ENCODE data around the gene CDK14. TPM values are rescaled to one million over a fixed set of nuclear protein-coding genes. Genes with fewer than 3 reads are reported as not detected.
"Not testable (repeated sequence)": the region's sequence is repeated elsewhere in the genome, so short reads cannot be mapped to it uniquely, and the experiment has no call there.

CDK14 gene
- total RNA-seq, 1 experiment from 2014 or later: 9.3 TPM

DNA sequence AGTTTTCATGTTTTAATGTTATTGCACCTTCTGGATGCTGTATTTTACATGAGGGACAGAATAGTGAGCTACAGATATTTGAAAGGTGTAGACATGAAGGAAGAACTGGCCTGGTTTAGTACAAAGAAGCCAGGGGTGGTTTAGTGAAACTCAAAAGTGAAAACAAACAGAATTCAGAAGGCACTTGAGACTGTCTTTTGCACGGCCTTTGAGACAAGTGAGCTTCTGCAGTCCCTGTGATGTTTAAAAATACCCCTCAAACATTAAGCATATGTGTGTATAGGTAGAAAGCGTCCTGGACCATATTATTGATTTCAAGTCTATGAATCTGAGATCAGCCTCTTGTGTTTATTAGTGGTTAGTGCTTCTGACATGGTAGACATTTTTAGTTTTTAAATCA, 118.9 kb downstream of the CDK14 start:
- DNase-seq (ENCODE audit: low read depth): no peak

GRCh38 chr7:90717296-90718060, 121.4 kb downstream of the CDK14 start:
- no peak for DNase-seq (ENCODE audit: low read depth)

- DNase-seq (ENCODE audit: low read depth): no peak
Observed at GRCh38 chr7:90719155-90719554, 123.0 kb downstream of the CDK14 start.

GRCh38 chr7:90720984-90721760, 125.1 kb downstream of the CDK14 start:
- DNase-seq (ENCODE audit: low read depth): peak; percentile 74

DNA sequence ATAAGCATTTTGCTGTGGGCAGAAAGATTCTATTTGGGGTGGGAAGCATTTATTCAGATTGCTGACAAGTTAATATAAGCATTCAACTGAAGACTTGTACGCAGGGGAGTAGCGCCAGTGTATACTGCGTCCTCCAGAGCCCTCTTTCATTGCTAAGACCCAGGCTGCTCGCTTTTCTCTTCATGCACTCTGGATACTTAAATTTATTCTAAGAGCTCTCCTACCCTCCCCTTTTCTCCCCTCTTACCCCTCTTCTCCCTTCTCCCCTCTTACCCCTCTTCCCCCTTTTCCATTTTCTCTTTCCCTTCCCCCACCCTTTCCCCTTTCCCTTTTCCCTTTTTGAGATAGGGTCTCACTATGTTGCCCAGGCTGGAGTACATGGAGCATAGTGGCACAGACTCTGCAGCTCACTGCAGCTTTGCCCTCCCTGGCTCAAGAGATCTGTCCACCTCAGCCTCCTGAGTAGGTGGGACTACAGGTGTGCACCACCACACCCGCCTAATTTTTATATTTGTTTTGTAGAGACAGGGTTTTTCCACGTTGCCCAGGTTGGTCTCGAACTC, 125.8 kb downstream of the CDK14 start:
- no peak for DNase-seq (ENCODE audit: low read depth)

- DNase-seq (ENCODE audit: low read depth): no peak
Observed at GRCh38 chr7:90723233-90723632, 127.1 kb downstream of the CDK14 start.

GRCh38 chr7:90723866-90724265, 127.7 kb downstream of the CDK14 start:
- no peak for DNase-seq (ENCODE audit: low read depth)

- DNase-seq (ENCODE audit: low read depth): peak; percentile 6
Observed at GRCh38 chr7:90726120-90726519, 130.0 kb downstream of the CDK14 start.

DNA sequence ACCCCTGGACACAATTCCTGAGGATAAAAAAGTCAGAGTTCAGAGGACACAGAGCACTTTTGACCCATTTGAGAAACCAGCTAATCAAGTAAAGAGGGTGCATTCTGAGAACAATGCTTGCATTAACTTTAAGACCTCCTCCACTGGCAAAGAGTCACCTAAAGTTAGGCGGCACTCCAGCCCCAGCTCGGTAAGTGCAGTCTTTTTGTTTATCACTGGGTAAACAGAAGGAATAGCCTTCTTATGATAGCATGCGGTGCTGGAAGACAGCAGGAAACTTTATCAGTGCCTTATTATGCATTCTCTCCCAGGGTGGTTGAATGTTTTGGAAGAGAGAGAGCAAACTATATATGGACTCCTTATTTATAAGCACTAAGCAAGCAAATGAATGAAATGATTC, 130.5 kb downstream of the CDK14 start:
- peak; percentile 19 for DNase-seq (ENCODE audit: low read depth)

DNA sequence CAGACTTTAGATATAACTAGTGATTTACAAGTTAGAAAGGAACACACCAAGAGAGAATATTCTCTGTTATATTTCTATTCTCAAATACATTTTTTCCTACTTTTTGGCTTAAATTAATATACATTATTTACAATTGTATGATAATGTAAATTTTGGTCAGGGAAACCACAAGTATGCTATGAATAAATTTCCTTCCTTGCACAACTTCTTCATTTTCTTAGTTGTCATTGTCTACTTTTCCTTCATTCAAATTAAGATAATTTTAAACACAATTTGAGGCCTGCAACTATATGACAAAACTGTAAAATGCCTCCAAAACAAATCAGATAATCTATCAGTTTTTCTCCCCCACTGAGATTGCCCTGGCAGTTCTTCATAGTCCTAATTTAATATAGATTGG, 131.3 kb downstream of the CDK14 start:
- no peak for DNase-seq (ENCODE audit: low read depth)

DNA sequence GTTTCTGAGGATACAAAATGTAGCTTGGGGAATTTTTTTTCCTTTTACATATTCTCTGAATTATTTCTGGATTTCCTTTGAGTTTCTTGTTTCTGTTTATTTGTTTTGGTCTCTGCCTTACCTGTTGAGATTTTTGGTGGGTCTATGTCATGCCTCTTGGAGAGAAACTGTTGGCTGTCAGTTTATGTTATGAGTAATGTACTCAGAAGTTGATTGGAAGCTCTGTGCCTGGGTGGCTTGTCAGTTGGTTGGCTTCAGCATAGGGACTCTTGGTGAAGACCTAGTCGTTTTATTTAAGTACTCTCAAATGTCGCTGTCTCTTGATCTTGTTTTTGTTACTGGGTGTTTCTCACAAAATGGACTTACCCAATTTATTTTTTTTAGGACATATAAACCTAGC, 132.4 kb downstream of the CDK14 start:
- DNase-seq (ENCODE audit: low read depth): no peak

DNA sequence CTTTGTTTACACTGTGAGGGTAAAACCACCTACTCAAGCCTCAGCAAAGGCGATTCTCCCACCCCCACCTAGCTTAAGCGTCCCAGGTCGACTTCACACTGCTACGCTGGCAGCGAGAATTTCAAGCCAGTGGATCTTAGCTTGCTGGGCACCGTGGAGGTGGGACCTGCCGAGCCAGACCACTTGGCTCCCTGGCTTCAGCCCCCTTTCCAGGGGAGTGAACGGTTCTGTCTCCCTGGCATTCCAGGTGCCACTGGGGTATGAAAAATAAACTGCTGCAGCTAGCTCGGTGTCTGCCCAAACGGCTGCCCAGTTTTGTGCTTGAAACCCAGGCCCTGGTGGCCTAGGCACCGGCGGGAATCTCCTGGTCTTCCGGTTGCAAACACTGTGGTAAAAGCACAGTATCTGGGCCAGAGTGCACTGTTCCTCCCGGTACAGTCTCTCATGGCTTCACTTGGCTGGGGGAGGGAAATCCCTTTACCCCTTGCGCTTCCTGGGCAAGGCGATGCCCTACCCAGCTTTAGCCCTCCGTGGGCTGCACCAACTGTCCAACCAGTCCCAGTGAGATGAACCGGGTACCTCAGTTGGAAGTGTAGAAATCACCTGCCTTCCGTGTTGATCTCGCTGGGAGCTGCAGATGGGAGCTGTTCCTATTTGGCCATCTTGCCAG, 139.6 kb downstream of the CDK14 start:
- not testable (repeated sequence) for DNase-seq (ENCODE audit: low read depth)

- no peak for DNase-seq (ENCODE audit: low read depth)
Observed at GRCh38 chr7:90736316-90736715, 140.2 kb downstream of the CDK14 start.

- no peak for DNase-seq (ENCODE audit: low read depth)
Observed at GRCh38 chr7:90736968-90737939, 141.1 kb downstream of the CDK14 start.

GRCh38 chr7:90738249-90738648, 142.1 kb downstream of the CDK14 start:
- DNase-seq (ENCODE audit: low read depth): no peak

- DNase-seq (ENCODE audit: low read depth): no peak
Observed at GRCh38 chr7:90739716-90740115, 143.6 kb downstream of the CDK14 start.

GRCh38 chr7:90740386-90740785, 144.3 kb downstream of the CDK14 start:
- DNase-seq (ENCODE audit: low read depth): no peak

DNA sequence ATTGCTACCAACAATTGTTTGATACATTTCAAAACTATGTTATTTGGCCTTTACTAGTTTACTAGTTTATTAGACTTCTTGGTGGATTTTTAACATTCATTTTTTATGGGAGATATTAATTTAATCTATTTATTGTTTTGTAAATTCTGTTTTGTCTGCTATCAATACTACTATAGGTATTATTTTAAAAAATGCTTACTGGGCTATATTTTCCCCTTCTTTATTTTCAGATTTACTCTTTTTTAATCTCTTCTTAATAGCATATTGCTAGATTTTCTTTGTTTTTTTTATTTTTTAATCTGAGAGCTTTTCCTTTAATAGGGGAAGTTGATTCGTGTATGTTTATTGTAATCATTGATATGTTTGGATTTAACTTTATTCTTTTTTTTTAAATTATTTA, 147.5 kb downstream of the CDK14 start:
- no peak for DNase-seq (ENCODE audit: low read depth)

DNA sequence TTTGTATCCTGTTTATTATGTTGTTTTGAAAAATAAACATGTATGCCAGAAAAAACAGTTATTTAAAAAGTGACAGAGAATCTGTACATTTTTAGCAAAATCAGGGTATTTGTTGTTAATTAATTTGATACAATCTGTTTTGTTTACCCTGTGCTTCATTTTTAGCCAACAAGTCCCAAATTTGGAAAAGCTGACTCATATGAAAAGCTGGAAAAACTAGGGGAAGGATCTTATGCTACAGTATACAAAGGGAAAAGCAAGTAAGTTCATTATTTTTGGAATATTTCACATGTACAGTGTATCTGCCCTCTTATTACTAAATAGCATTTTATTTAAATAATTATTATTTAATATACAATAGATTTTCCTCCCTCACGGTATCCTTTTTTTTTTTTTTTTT, 151.4 kb downstream of the CDK14 start:
- no peak for DNase-seq (ENCODE audit: low read depth)

DNA sequence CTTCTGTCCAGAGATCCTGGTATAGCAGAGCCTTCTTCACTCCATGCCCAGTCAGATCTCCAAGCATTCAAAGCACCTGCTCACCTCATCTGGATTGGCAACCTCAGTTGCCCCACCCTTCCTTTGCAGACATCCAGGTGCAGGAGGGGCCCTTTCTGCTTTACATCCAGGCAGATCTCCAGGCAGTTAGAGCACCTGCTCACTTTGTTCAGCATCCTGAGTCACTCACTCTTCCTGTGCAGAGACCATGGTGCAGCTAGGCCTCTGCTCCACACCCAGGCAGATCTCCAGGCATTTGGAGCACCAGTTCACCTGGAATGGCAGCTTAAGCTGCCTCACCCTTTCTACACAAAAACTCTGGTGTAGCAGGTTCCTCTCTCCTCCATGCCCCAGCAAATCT, 153.1 kb downstream of the CDK14 start:
- no peak for DNase-seq (ENCODE audit: low read depth)

DNA sequence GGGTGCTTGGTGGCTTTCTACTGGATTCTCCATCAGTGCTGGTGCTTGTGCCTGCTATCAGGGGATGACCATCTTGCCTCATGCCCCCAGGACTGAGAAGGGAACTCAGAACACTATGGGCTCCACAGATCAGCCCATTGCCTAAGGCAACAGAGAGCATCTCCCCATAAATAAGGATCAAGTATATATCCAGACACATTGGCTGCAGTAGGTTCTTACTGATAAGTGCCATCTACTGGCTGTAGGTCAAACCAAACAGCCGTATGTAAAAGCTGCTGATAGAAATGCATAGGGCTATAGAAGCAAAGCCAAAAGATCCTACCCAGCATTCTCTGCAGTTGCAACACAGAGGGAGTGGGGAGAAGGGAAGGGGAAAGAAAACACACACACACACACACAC, 153.7 kb downstream of the CDK14 start:
- peak; percentile 5 for DNase-seq (ENCODE audit: low read depth)
